ENCODE measurements around the gene MALAT1.

MALAT1 gene

GRCh38 chr11:65540290-65541092, 41.6 kb downstream of the MALAT1 start:
- DNase-seq = peak; percentile 74

GRCh38 chr11:65541093-65541982, 42.5 kb downstream of the MALAT1 start:
- DNase-seq = no peak

GRCh38 chr11:65542738-65543390, 44.0 kb downstream of the MALAT1 start:
- DNase-seq = no peak

GRCh38 chr11:65545853-65546216, 47.0 kb downstream of the MALAT1 start:
- no peak for DNase-seq

- DNase-seq = peak; percentile 99
Measured at GRCh38 chr11:65546217-65546958, 47.5 kb downstream of the MALAT1 start.

GRCh38 chr11:65547446-65548125, 48.7 kb downstream of the MALAT1 start:
- DNase-seq = no peak

- no peak for DNase-seq
Measured at GRCh38 chr11:65548395-65548794, 49.5 kb downstream of the MALAT1 start.

- no peak for DNase-seq
Measured at GRCh38 chr11:65549096-65549495, 50.3 kb downstream of the MALAT1 start.

- no peak for DNase-seq
Measured at GRCh38 chr11:65551572-65552387, 52.9 kb downstream of the MALAT1 start.

GRCh38 chr11:65552388-65552951, 53.6 kb downstream of the MALAT1 start:
- no peak for DNase-seq

GRCh38 chr11:65553301-65554001, 54.6 kb downstream of the MALAT1 start:
- no peak for DNase-seq

- DNase-seq = no peak
Measured at GRCh38 chr11:65554057-65554818, 55.4 kb downstream of the MALAT1 start.

GRCh38 chr11:65554842-65555430, 56.1 kb downstream of the MALAT1 start:
- no peak for DNase-seq

- no peak for DNase-seq
Measured at GRCh38 chr11:65555693-65556231, 56.9 kb downstream of the MALAT1 start.
